ENCODE results near the gene KY.

GRCh38 chr3:134627831-134628230 is 23.0 kb downstream of the KY start:
- TF ChIP-seq POLR2A (IDR thresholded peaks at IDR 0.05) (no peak), CTCF (IDR thresholded peaks at IDR 0.05) (no peak)
